HepG2 (cell line): ENCODE results near the gene PLSCR3. TPM values are rescaled to one million over a fixed set of nuclear protein-coding genes. Genes with fewer than 3 reads are reported as not detected.

ENCODE experiments used
- CBFB ChIP-seq: sonication (generic); formaldehyde crosslinking; IDR thresholded peaks from 2 replicates; pipeline ENCODE4 v1.4.0; 2020; ENCODE audit warnings: missing genetic modification reagents
- FOXC1 ChIP-seq: sonication (generic); formaldehyde crosslinking; IDR thresholded peaks from 2 replicates; pipeline ENCODE4 v1.8.0; 2022; ENCODE audit warnings: mild to moderate bottlenecking, missing genetic modification reagents, borderline replicate concordance
- FOXK2 ChIP-seq: fragments of 450-650 bp; IDR thresholded peaks from 2 replicates; pipeline ENCODE4 v1.6.1; 2016
- KLF16 ChIP-seq, 2 experiments: sonication (generic) in 1 of 2; formaldehyde crosslinking in 1 of 2; IDR thresholded peaks; 2 replicates each; pipeline versions ENCODE4 v1.6.1 to v1.8.0; 2016 to 2023; ENCODE audit warnings: missing genetic modification reagents in 2 of 2, missing compliant biosample characterization in 1 of 2
- NR2F6 ChIP-seq, 2 experiments: IDR thresholded peaks; 2 replicates each; pipeline ENCODE4 v1.6.1; 2016; ENCODE audit warnings: antibody characterized with exemption in 1 of 2, mild to moderate bottlenecking in 1 of 2
- PAX8 ChIP-seq: sonication (generic); formaldehyde crosslinking; IDR thresholded peaks from 2 replicates; pipeline ENCODE4 v1.8.0; 2022; ENCODE audit warnings: mild to moderate bottlenecking, missing genetic modification reagents, borderline replicate concordance
- SATB2 ChIP-seq: sonication (generic); formaldehyde crosslinking; IDR thresholded peaks from 2 replicates; pipeline ENCODE4 v1.5.0; 2020; ENCODE audit warnings: missing genetic modification reagents
- SOX6 ChIP-seq, 2 experiments: fragments of 450-650 bp in 1 of 2; sonication (generic) in 1 of 2; formaldehyde crosslinking in 1 of 2; IDR thresholded peaks; 2 replicates each; pipeline versions ENCODE4 v1.4.0 to v1.6.1; 2017 to 2020; ENCODE audit warnings: antibody characterized with exemption in 1 of 2, mild to moderate bottlenecking in 1 of 2, missing genetic modification reagents in 1 of 2
- ZFP91 ChIP-seq: sonication (generic); formaldehyde crosslinking; IDR thresholded peaks from 2 replicates; pipeline ENCODE4 v1.9.0; 2022; ENCODE audit warnings: missing genetic modification reagents, mild to moderate bottlenecking, borderline replicate concordance
- ZNF20 ChIP-seq: sonication (generic); formaldehyde crosslinking; IDR thresholded peaks from 2 replicates; pipeline ENCODE4 v1.4.0; 2020; ENCODE audit warnings: mild to moderate bottlenecking, moderate library complexity, missing genetic modification reagents
- ZNF34 ChIP-seq: sonication (generic); formaldehyde crosslinking; IDR thresholded peaks from 2 replicates; pipeline ENCODE4 v1.4.0; 2020; ENCODE audit warnings: mild to moderate bottlenecking, missing genetic modification reagents, borderline replicate concordance
- ZNF432 ChIP-seq: sonication (generic); formaldehyde crosslinking; IDR thresholded peaks from 2 replicates; pipeline ENCODE4 v1.5.0; 2020; ENCODE audit warnings: missing genetic modification reagents, mild to moderate bottlenecking, borderline replicate concordance
- ZNF557 ChIP-seq: sonication (generic); formaldehyde crosslinking; IDR thresholded peaks from 2 replicates; pipeline ENCODE4 v1.4.0; 2020; ENCODE audit warnings: missing genetic modification reagents
- ZNF569 ChIP-seq: sonication (generic); formaldehyde crosslinking; IDR thresholded peaks from 2 replicates; pipeline ENCODE4 v1.5.0; 2020; ENCODE audit warnings: mild to moderate bottlenecking, missing genetic modification reagents, moderate library complexity, borderline replicate concordance
- polyA plus RNA-seq, 8 experiments: library from polyadenylated mRNA; depleted of rRNA in 3 of 8; stranded (reverse) in 7 of 8; unstranded in 1 of 8; fragments of >200 nt; fragmentation: Illumina TruSeq in 4 of 8; extraction: Trizol in 4 of 8; gene quantifications; 2 replicates each; pipeline versions ENCODE4 v1.2.1 to v1.2.3, GENCODE V29; 2011 to 2016; ENCODE audit warnings: low read depth in 4 of 8, missing spikeins in 1 of 8, mixed read lengths in 1 of 8; ENCODE audit not compliant: insufficient read depth in 1 of 8
- total RNA-seq, 5 experiments: library from RNA; depleted of rRNA; stranded (reverse); fragments of >200 nt; fragmentation: Illumina TruSeq; extraction: Trizol; gene quantifications; 2 replicates each; pipeline ENCODE4 v1.2.3, GENCODE V29; 2016; ENCODE audit warnings: low read depth in 1 of 5
- TF ChIP-seq, protein P1 (sequence below), 2 experiments: fragments of 450-650 bp in 1 of 2; sonication (generic) in 1 of 2; formaldehyde crosslinking in 1 of 2; IDR thresholded peaks; 2 replicates each; pipeline versions ENCODE4 v1.6.1 to v1.8.0; 2016 to 2022; ENCODE audit warnings: antibody characterized with exemption in 1 of 2, mild to moderate bottlenecking in 1 of 2, missing genetic modification reagents in 1 of 2
- TF ChIP-seq, protein P2 (sequence below): IDR thresholded peaks from 2 replicates; pipeline ENCODE4 v1.6.1; 2016; ENCODE audit warnings: missing compliant biosample characterization, missing genetic modification reagents, borderline replicate concordance

The PLSCR3 gene
- total and polyA plus RNA-seq, 2 of the 13 experiments (the other 11 are each of a cell fraction or from before 2014, with no cell fraction given) = 5.6 to 6.2 TPM

GRCh38 chr17:7393613-7394451, 493 bp downstream of the PLSCR3 start (continued):
- TF ChIP-seq, protein P1, sequence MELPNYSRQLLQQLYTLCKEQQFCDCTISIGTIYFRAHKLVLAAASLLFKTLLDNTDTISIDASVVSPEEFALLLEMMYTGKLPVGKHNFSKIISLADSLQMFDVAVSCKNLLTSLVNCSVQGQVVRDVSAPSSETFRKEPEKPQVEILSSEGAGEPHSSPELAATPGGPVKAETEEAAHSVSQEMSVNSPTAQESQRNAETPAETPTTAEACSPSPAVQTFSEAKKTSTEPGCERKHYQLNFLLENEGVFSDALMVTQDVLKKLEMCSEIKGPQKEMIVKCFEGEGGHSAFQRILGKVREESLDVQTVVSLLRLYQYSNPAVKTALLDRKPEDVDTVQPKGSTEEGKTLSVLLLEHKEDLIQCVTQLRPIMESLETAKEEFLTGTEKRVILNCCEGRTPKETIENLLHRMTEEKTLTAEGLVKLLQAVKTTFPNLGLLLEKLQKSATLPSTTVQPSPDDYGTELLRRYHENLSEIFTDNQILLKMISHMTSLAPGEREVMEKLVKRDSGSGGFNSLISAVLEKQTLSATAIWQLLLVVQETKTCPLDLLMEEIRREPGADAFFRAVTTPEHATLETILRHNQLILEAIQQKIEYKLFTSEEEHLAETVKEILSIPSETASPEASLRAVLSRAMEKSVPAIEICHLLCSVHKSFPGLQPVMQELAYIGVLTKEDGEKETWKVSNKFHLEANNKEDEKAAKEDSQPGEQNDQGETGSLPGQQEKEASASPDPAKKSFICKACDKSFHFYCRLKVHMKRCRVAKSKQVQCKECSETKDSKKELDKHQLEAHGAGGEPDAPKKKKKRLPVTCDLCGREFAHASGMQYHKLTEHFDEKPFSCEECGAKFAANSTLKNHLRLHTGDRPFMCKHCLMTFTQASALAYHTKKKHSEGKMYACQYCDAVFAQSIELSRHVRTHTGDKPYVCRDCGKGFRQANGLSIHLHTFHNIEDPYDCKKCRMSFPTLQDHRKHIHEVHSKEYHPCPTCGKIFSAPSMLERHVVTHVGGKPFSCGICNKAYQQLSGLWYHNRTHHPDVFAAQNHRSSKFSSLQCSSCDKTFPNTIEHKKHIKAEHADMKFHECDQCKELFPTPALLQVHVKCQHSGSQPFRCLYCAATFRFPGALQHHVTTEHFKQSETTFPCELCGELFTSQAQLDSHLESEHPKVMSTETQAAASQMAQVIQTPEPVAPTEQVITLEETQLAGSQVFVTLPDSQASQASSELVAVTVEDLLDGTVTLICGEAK (IDR thresholded peaks at IDR 0.05) = no peak
- TF ChIP-seq, protein P1 (CRISPR knock-in tag; IDR thresholded peaks at IDR 0.05) = no peak
- TF ChIP-seq CBFB (CRISPR knock-in tag) (no peak; the same call in 1 of the 2 replicates), PAX8 (peak; percentile 79; the same call in 1 of the 2 replicates), ZFP91 (no peak), ZNF569 (CRISPR knock-in tag) (no peak), KLF16 (CRISPR knock-in tag; IDR thresholded peaks at IDR 0.05) (no peak), SOX6 (IDR thresholded peaks at IDR 0.05) (no peak), SOX6 (CRISPR knock-in tag; IDR thresholded peaks at IDR 0.05) (no peak), FOXC1 (CRISPR knock-in tag) (no peak), NR2F6 (IDR thresholded peaks at IDR 0.05) (no peak), NR2F6 (CRISPR knock-in tag; IDR thresholded peaks at IDR 0.05) (no peak), FOXK2 (no peak), ZNF20 (CRISPR knock-in tag) (no peak), ZNF432 (CRISPR knock-in tag) (no peak), SATB2 (no peak), ZNF557 (no peak), ZNF34 (CRISPR knock-in tag) (no peak)
- TF ChIP-seq, protein P2, sequence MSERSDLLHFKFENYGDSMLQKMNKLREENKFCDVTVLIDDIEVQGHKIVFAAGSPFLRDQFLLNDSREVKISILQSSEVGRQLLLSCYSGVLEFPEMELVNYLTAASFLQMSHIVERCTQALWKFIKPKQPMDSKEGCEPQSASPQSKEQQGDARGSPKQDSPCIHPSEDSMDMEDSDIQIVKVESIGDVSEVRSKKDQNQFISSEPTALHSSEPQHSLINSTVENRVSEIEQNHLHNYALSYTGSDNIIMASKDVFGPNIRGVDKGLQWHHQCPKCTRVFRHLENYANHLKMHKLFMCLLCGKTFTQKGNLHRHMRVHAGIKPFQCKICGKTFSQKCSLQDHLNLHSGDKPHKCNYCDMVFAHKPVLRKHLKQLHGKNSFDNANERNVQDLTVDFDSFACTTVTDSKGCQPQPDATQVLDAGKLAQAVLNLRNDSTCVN = no peak
